ENCODE results near the gene TRIM66. TPM values are rescaled to one million over a fixed set of nuclear protein-coding genes. Genes with fewer than 3 reads are reported as not detected.

The TRIM66 gene
- total RNA-seq, 1 experiment from 2014 or later, result 14.0 TPM

DNA sequence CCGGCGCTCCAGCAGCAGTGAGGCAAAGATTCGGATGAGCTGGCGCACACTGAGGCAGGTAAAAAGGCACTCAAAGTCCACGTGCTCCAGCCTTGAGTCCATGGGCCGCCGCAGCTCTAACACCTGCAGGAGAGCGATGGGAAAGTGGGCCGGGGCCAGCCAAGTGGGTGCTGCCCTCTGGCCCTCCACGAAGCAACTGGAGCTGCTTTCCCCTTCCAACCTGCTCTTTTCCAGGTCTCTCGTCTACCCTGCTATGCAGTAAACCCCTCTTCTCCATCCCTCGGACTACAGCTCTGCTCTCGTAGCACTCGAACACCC is 20.1 kb upstream of the TRIM66 start:
- BruUV-seq (replicated peaks), result no TSS peak
- CTCF ChIA-PET, result interaction anchor here (0.9 kb wide), 1 partner anchor 15 kb away, joined by 3 read pairs; no protein-coding TSS in a partner anchor

DNA sequence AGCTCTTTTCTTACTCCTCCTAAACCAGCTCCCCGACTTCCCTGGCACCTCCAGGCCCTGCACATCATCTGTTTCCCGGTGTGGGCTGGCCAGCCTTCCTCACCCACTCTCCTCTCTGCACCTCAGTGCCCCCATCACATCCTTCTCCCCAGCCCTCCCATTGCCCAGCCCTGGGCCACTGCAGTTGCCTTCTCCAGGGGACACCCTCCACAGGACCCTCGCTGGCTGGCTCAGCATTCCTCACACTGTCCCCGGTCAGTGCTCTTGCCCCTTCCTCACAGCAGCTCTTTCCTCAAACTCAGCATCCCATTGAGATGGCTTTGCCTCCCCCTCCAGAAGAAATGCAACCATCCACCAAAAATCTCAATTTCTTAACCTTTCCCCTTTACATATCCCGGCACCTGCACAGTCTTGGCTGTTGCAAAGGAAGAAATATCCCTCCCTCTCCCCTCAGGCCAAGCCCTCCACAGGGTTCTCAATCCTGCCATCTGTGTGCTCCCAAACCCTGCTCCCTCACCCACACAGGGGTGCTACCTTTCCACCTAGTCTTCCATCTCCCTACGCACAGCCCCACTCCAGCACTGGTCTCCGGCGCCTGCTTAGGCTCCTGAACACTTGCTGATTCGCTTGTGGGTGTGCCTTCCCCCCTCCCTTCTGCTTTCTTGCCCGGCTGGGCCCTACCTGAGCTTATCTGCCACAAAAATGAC is 19.6 kb upstream of the TRIM66 start:
- no peak overlapping the region for H3K4me3 Mint-ChIP-seq (ENCODE audit: low read depth, unreplicated experiment)
- no peak for DNase-seq
- H3K9me3 Mint-ChIP-seq (ENCODE audit: low read depth, unreplicated experiment), result no peaks in the 10 kb centered on the region
- H3K27ac Mint-ChIP-seq (ENCODE audit: unreplicated experiment), result peak overlapping the region; percentile 8
- no TSS peak for BruUV-seq (replicated peaks)
- H3K27me3 Mint-ChIP-seq (ENCODE audit: unreplicated experiment), result no peaks in the 10 kb centered on the region
- TF ChIP-seq, protein P1, sequence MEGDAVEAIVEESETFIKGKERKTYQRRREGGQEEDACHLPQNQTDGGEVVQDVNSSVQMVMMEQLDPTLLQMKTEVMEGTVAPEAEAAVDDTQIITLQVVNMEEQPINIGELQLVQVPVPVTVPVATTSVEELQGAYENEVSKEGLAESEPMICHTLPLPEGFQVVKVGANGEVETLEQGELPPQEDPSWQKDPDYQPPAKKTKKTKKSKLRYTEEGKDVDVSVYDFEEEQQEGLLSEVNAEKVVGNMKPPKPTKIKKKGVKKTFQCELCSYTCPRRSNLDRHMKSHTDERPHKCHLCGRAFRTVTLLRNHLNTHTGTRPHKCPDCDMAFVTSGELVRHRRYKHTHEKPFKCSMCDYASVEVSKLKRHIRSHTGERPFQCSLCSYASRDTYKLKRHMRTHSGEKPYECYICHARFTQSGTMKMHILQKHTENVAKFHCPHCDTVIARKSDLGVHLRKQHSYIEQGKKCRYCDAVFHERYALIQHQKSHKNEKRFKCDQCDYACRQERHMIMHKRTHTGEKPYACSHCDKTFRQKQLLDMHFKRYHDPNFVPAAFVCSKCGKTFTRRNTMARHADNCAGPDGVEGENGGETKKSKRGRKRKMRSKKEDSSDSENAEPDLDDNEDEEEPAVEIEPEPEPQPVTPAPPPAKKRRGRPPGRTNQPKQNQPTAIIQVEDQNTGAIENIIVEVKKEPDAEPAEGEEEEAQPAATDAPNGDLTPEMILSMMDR (IDR thresholded peaks at IDR 0.05; ENCODE audit: unreplicated experiment), result no peak
- CTCF ChIA-PET, result interaction anchor here (0.9 kb wide), 1 partner anchor 16 kb away, joined by 3 read pairs; no protein-coding TSS in a partner anchor
- intact Hi-C loops (cut with micrococcal nuclease; ENCODE audit: unreplicated experiment), result loop anchor here (2.0 to 5.0 kb wide), 2 partner anchors 19 to 50 kb away; no protein-coding TSS in a partner anchor
- H3K36me3 Mint-ChIP-seq (ENCODE audit: insufficient read depth, unreplicated experiment), result peaks cover 30% of the 10 kb centered on the region
- peaks cover 26% of the 10 kb centered on the region for H3K4me1 Mint-ChIP-seq (ENCODE audit: low read depth, unreplicated experiment)

More for the DNA sequence above, 20.1 kb upstream of the TRIM66 start:
- Mint-ChIP-seq H3K36me3 (ENCODE audit: insufficient read depth, unreplicated experiment) (peaks cover 25% of the 10 kb centered on the region), H3K9me3 (ENCODE audit: low read depth, unreplicated experiment) (no peaks in the 10 kb centered on the region), H3K27ac (ENCODE audit: unreplicated experiment) (no peak overlapping the region), H3K4me3 (ENCODE audit: low read depth, unreplicated experiment) (no peak overlapping the region), H3K27me3 (ENCODE audit: unreplicated experiment) (no peaks in the 10 kb centered on the region), H3K4me1 (ENCODE audit: low read depth, unreplicated experiment) (peaks cover 26% of the 10 kb centered on the region)
- intact Hi-C loops (cut with micrococcal nuclease; ENCODE audit: unreplicated experiment), result loop anchor here (5.0 kb wide), 1 partner anchor 50 kb away; no protein-coding TSS in a partner anchor
- no peak for DNase-seq
- TF ChIP-seq, protein P1 (IDR thresholded peaks at IDR 0.05; ENCODE audit: unreplicated experiment), result no peak

DNA sequence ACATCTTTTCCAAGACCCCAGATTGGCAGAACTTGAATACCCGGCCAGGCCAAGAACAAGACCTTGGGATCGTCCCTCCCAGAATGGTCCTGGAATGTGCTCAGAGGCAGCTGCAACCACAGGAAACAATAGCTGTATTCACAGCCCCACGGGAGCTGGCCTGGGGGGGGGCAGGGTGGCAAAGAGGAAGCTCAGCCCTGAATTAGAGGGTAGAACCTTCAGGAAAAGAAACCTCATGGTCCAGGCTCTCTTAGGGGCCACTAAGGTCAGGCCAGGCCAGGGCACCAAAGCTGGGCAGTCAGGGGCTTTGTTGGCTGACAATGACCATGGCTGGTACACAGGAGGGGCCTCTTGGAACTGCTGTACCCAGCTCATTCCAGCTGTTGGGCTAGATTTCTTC is 17.4 kb upstream of the TRIM66 start:
- Mint-ChIP-seq H3K27me3 (ENCODE audit: unreplicated experiment) (no peaks in the 10 kb centered on the region), H3K36me3 (ENCODE audit: insufficient read depth, unreplicated experiment) (peaks cover 28% of the 10 kb centered on the region), H3K27ac (ENCODE audit: unreplicated experiment) (peak overlapping the region; percentile 82), H3K4me3 (ENCODE audit: low read depth, unreplicated experiment) (no peak overlapping the region), H3K9me3 (ENCODE audit: low read depth, unreplicated experiment) (no peaks in the 10 kb centered on the region), H3K4me1 (ENCODE audit: low read depth, unreplicated experiment) (peaks cover 20% of the 10 kb centered on the region)
- TF ChIP-seq, protein P1 (IDR thresholded peaks at IDR 0.05; ENCODE audit: unreplicated experiment), result no peak
- peak; percentile 79 for DNase-seq
- intact Hi-C loops (cut with micrococcal nuclease; ENCODE audit: unreplicated experiment), result loop anchor here (1.0 to 5.0 kb wide), 3 partner anchors 11 to 52 kb away; no protein-coding TSS in a partner anchor
- CTCF ChIA-PET, result interaction anchor here (0.8 to 1.8 kb wide), 7 partner anchors 10 to 260 kb away, joined by 3 to 6 read pairs (median 5); a partner anchor contains a TSS
- BruUV-seq (replicated peaks), result no TSS peak

DNA sequence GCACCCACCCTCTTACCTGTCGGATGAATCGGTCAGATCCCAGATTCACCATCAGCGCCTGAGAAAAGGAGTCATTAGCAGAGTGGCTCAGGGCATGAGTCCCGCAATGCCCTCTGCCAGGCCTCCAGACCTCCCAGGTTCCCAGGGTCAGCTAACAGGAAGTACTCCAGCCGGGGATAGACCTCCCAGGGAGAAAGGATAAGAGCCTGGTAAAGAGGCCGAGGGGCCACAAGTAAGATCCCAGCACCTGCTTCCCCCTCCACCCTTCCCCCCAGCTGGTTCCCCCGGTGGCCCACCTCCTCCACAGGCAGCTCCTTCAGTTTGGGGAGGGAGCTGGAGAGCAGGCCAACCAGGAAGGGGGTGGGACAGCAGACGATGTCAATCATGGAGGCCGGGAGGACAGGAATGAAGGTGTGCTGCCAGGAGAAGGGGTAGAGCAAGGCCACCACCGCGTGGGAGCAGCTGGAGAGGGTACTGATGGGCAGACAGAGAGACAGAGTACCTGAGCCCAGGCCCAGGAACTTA is 16.5 kb upstream of the TRIM66 start:
- intact Hi-C loops (cut with micrococcal nuclease; ENCODE audit: unreplicated experiment), result loop anchor here (1.0 kb wide), 1 partner anchor 10 kb away; no protein-coding TSS in a partner anchor
- DNase-seq, result no peak
- Mint-ChIP-seq H3K4me1 (ENCODE audit: low read depth, unreplicated experiment) (peaks cover 20% of the 10 kb centered on the region), H3K4me3 (ENCODE audit: low read depth, unreplicated experiment) (no peak overlapping the region), H3K9me3 (ENCODE audit: low read depth, unreplicated experiment) (no peaks in the 10 kb centered on the region), H3K27ac (ENCODE audit: unreplicated experiment) (peak overlapping the region; percentile 82), H3K36me3 (ENCODE audit: insufficient read depth, unreplicated experiment) (peaks cover 28% of the 10 kb centered on the region), H3K27me3 (ENCODE audit: unreplicated experiment) (no peaks in the 10 kb centered on the region)
- BruUV-seq (replicated peaks), result no TSS peak
- CTCF ChIA-PET, result interaction anchor here (0.6 to 1.8 kb wide), 3 partner anchors 22 to 112 kb away, joined by 3 to 6 read pairs (median 5); a partner anchor contains a TSS
- TF ChIP-seq, protein P1 (IDR thresholded peaks at IDR 0.05; ENCODE audit: unreplicated experiment), result no peak

Data from Calu3 (cell line).